GM18505 (cell line): Measurements from ENCODE around the gene ZBTB16.

Source experiments
- ATAC-seq: cut with Tn5 transposase; IDR thresholded peaks from one replicate; pipeline ENCODE4 v1.9.1; 2021; ENCODE audit not compliant: unreplicated experiment
- POLR2A ChIP-seq: IDR thresholded peaks from 4 replicates; pipeline ENCODE4 v1.6.1; 2011; ENCODE audit warnings: borderline replicate concordance; ENCODE audit not compliant: insufficient read depth, insufficient read length; ENCODE audit errors: extremely low read depth

The ZBTB16 gene

GRCh38 chr11:114087025-114087424, 27.5 kb downstream of the ZBTB16 start:
- no peak for ATAC-seq
- no peak for TF ChIP-seq POLR2A

- ATAC-seq = no peak
- TF ChIP-seq POLR2A = no peak
Measured at GRCh38 chr11:114088216-114088615, 28.7 kb downstream of the ZBTB16 start.

GRCh38 chr11:114088836-114089235, 29.3 kb downstream of the ZBTB16 start:
- no peak for TF ChIP-seq POLR2A
- no peak for ATAC-seq

- no peak for TF ChIP-seq POLR2A
- no peak for ATAC-seq
Measured at GRCh38 chr11:114089748-114090147, 30.2 kb downstream of the ZBTB16 start.

- ATAC-seq = no peak
Measured at GRCh38 chr11:114090225-114090910, 30.9 kb downstream of the ZBTB16 start.

GRCh38 chr11:114090976-114091375, 31.5 kb downstream of the ZBTB16 start:
- no peak for ATAC-seq
- TF ChIP-seq POLR2A = no peak

More at GRCh38 chr11:114090225-114090910, 30.9 kb downstream of the ZBTB16 start:
- TF ChIP-seq POLR2A = no peak

GRCh38 chr11:114091516-114092397, 32.2 kb downstream of the ZBTB16 start:
- no peak for TF ChIP-seq POLR2A
- no peak for ATAC-seq

GRCh38 chr11:114092478-114092877, 33.0 kb downstream of the ZBTB16 start:
- TF ChIP-seq POLR2A = no peak
- ATAC-seq = no peak

GRCh38 chr11:114092953-114093352, 33.4 kb downstream of the ZBTB16 start:
- no peak for TF ChIP-seq POLR2A
- ATAC-seq = no peak

GRCh38 chr11:114094516-114094915, 35.0 kb downstream of the ZBTB16 start:
- no peak for TF ChIP-seq POLR2A
- no peak for ATAC-seq

- no peak for TF ChIP-seq POLR2A
- no peak for ATAC-seq
Measured at GRCh38 chr11:114095899-114096298, 36.4 kb downstream of the ZBTB16 start.

GRCh38 chr11:114097832-114098231, 38.3 kb downstream of the ZBTB16 start:
- ATAC-seq = no peak
- TF ChIP-seq POLR2A = no peak

GRCh38 chr11:114098927-114099326, 39.4 kb downstream of the ZBTB16 start:
- no peak for TF ChIP-seq POLR2A
- no peak for ATAC-seq
